GM12878 (cell line): Measurements from ENCODE around the gene VANGL2. TPM values are rescaled to one million over a fixed set of nuclear protein-coding genes. Genes with fewer than 3 reads are reported as not detected.
A peak's percentile ranks its signal among the peaks of the same experiment; 100 is the strongest.

Experiments
- ATF7 ChIP-seq: fragments of 450-650 bp; IDR thresholded peaks from 2 replicates; pipeline ENCODE4 v1.6.1; 2016; ENCODE audit warnings: low read depth, mild to moderate bottlenecking
- BHLHE40 ChIP-seq, 2 experiments: fragments of 450-650 bp in 1 of 2; IDR thresholded peaks; 2 replicates each; pipeline ENCODE4 v1.6.1; 2011 to 2017; ENCODE audit warnings: low read depth in 2 of 2, borderline replicate concordance in 1 of 2, improper control_type of control experiment in 1 of 2, low read length in 1 of 2, mild to moderate bottlenecking in 1 of 2
- CBFB ChIP-seq: IDR thresholded peaks from 2 replicates; pipeline ENCODE4 v1.6.1; 2016; ENCODE audit warnings: antibody characterized with exemption, low read depth
- CHD1 ChIP-seq: IDR thresholded peaks from 2 replicates; pipeline ENCODE4 v1.6.1; 2012; ENCODE audit warnings: low read depth, low read length, improper control_type of control experiment
- CHD4 ChIP-seq: fragments of 200-600 bp; sonication (generic); IDR thresholded peaks from 2 replicates; pipeline ENCODE4 v1.6.1; 2016; ENCODE audit warnings: mild to moderate bottlenecking
- CREB1 ChIP-seq: IDR thresholded peaks from 2 replicates; pipeline ENCODE4 v1.6.1; 2012; ENCODE audit warnings: low read depth, mild to moderate bottlenecking, inconsistent platforms
- EGR1 ChIP-seq, 2 experiments: IDR thresholded peaks; 1 replicate in 1 of 2; 2 replicates in 1 of 2; pipeline ENCODE4 v1.6.1; 2011 to 2012; ENCODE audit warnings: low read depth in 2 of 2, low read length in 2 of 2, borderline replicate concordance in 1 of 2, mild to moderate bottlenecking in 1 of 2, moderate library complexity in 1 of 2
- FOXK2 ChIP-seq: fragments of 450-650 bp; IDR thresholded peaks from 2 replicates; pipeline ENCODE4 v1.6.1; 2017; ENCODE audit warnings: mild to moderate bottlenecking, moderate library complexity
- HCFC1 ChIP-seq: fragments of 150-350 bp; IDR thresholded peaks from 2 replicates; pipeline ENCODE4 v1.6.1; 2014; ENCODE audit warnings: low read length
- IRF4 ChIP-seq: IDR thresholded peaks from 2 replicates; pipeline ENCODE4 v1.6.1; 2011; ENCODE audit warnings: low read depth, low read length
- NFYA ChIP-seq: IDR thresholded peaks from 2 replicates; pipeline ENCODE4 v1.6.1; 2011; ENCODE audit warnings: low read depth, mild to moderate bottlenecking, low read length, improper control_type of control experiment, borderline replicate concordance
- RCOR1 ChIP-seq: conservative IDR thresholded peaks from 2 replicates; pipeline ENCODE4 v1.6.1; 2012; ENCODE audit warnings: low read depth, low read length, improper control_type of control experiment
- RUNX3 ChIP-seq: IDR thresholded peaks from 2 replicates; pipeline ENCODE4 v1.6.1; 2012; ENCODE audit warnings: low read length, inconsistent platforms
- SMAD1 ChIP-seq: fragments of 450-650 bp; IDR thresholded peaks from 2 replicates; pipeline ENCODE4 v1.6.1; 2018; ENCODE audit warnings: mild to moderate bottlenecking, low read depth; ENCODE audit not compliant: partially characterized antibody
- SMC3 ChIP-seq: IDR thresholded peaks from 2 replicates; pipeline ENCODE4 v1.6.1; 2011; ENCODE audit warnings: low read length, improper control_type of control experiment, borderline replicate concordance
- SP1 ChIP-seq: IDR thresholded peaks from one replicate; pipeline ENCODE4 v1.6.1; 2011; ENCODE audit warnings: low read depth, low read length
- TCF7 ChIP-seq: IDR thresholded peaks from 2 replicates; pipeline ENCODE4 v1.6.1; 2014; ENCODE audit warnings: antibody characterized with exemption, borderline replicate concordance
- ZNF217 ChIP-seq: fragments of 450-650 bp; IDR thresholded peaks from 2 replicates; pipeline ENCODE4 v1.6.1; 2017; ENCODE audit warnings: antibody characterized with exemption, mild to moderate bottlenecking
- polyA plus RNA-seq, 11 experiments: library from polyadenylated mRNA; depleted of rRNA in 4 of 11; unstranded in 6 of 11; stranded (reverse) in 5 of 11; fragments of >200 nt; fragmentation: Nextera tagmentation in 4 of 11; fragmentation: Illumina TruSeq in 1 of 11; extraction: Ambion mirVana in 4 of 11; extraction: Trizol in 1 of 11; gene quantifications; 1 replicate in 1 of 11; 2 replicates in 10 of 11; pipeline versions ENCODE4 v1.2.1 to v1.2.3, GENCODE V29; 2011 to 2016; ENCODE audit warnings: inconsistent platforms in 2 of 11, missing spikeins in 2 of 11, low read depth in 1 of 11
- total RNA-seq, 4 experiments: library from RNA; depleted of rRNA in 3 of 4; stranded (reverse); fragments of >200 nt in 3 of 4; fragmentation: Illumina TruSeq in 1 of 4; extraction: Trizol in 1 of 4; gene quantifications; 2 replicates each; pipeline versions ENCODE4 v1.2.1 to v1.2.3, GENCODE V29; 2013 to 2021
- TF ChIP-seq, protein P1 (sequence below): IDR thresholded peaks from 2 replicates; pipeline ENCODE4 v1.6.1; 2011; ENCODE audit warnings: mild to moderate bottlenecking, low read depth, low read length, moderate library complexity; ENCODE audit not compliant: insufficient replicate concordance
- TF ChIP-seq, protein P2 (sequence below): IDR thresholded peaks from 2 replicates; pipeline ENCODE4 v1.6.1; 2011; ENCODE audit warnings: low read depth, mild to moderate bottlenecking, low read length, moderate library complexity, borderline replicate concordance; ENCODE audit errors: extremely low read depth
- TF ChIP-seq, protein P3 (sequence below): IDR thresholded peaks from 2 replicates; pipeline ENCODE4 v1.6.1; 2011; ENCODE audit warnings: borderline replicate concordance, low read depth, mild to moderate bottlenecking, moderate library complexity, mixed read lengths, low read length; ENCODE audit not compliant: insufficient read depth; ENCODE audit errors: extremely low read length
- TF ChIP-seq, protein P4 (sequence below): fragments of 450-650 bp; IDR thresholded peaks from 2 replicates; pipeline ENCODE4 v1.6.1; 2017; ENCODE audit warnings: mild to moderate bottlenecking, low read depth, inconsistent platforms; ENCODE audit not compliant: poor library complexity, severe bottlenecking
- TF ChIP-seq, protein P5 (sequence below), 3 experiments: IDR thresholded peaks in 2 of 3; conservative IDR thresholded peaks in 1 of 3; 2 replicates each; pipeline ENCODE4 v1.5.1; 2011; ENCODE audit warnings: low read depth in 3 of 3, low read length in 3 of 3, mild to moderate bottlenecking in 3 of 3, control low read depth in 2 of 3, moderate library complexity in 2 of 3, inconsistent platforms in 1 of 3, mixed read lengths in 1 of 3; ENCODE audit not compliant: control insufficient read depth in 2 of 3, insufficient read depth in 1 of 3; ENCODE audit errors: extremely low read depth in 1 of 3

Gene VANGL2
- total and polyA plus RNA-seq, 10 of the 15 experiments (the other 5 are each of a cell fraction or from before 2014, with no cell fraction given): 0.10 to 5.0 (median 0.27) TPM

DNA sequence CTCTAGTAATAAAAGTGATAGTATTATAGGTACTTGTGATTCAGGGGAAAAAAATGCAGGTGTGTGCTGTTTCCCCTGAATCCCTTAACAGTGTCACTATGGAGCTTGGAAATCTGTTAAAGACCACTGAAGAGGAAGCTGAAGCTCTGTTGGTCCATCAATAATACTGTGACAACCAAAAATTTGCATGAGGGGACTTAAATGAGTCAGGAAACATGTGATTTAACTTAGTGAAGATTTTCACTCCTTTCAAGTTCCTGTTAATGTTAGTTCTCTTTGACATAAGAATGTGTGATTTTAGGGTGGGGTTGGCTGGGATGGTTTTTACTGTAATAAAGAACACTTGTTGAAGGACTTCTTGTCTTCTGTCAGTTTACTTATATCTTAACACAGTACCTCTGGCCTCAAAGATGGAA, 32.0 kb downstream of the VANGL2 start (continued):
- TF ChIP-seq CREB1 (peak; percentile 43), SMAD1 (peak; percentile 72), HCFC1 (no peak), SP1 (no peak), RUNX3 (peak; percentile 89), TCF7 (peak; percentile 64; the same call in 1 of the 2 replicates), NFYA (no peak), RCOR1 (peak; percentile 86; the same call in 1 of the 2 replicates), ATF7 (peak; percentile 85), BHLHE40 (IDR thresholded peaks at IDR 0.05; ENCODE audit: borderline replicate concordance in 1 of 2, low read depth in 2 of 2, low read length in 1 of 2) (peak; percentile 85 to 90), ZNF217 (peak; percentile 30; the same call in 1 of the 2 replicates), IRF4 (peak; percentile 89), SMC3 (peak; percentile 24; the same call in 1 of the 2 replicates), CHD1 (no peak), FOXK2 (no peak), EGR1 (IDR thresholded peaks at IDR 0.05; ENCODE audit: borderline replicate concordance in 1 of 2, low read depth in 2 of 2, low read length in 2 of 2) (no peak), CHD4 (no peak), CBFB (peak; percentile 48; the same call in 1 of the 2 replicates)
- TF ChIP-seq, protein P1, sequence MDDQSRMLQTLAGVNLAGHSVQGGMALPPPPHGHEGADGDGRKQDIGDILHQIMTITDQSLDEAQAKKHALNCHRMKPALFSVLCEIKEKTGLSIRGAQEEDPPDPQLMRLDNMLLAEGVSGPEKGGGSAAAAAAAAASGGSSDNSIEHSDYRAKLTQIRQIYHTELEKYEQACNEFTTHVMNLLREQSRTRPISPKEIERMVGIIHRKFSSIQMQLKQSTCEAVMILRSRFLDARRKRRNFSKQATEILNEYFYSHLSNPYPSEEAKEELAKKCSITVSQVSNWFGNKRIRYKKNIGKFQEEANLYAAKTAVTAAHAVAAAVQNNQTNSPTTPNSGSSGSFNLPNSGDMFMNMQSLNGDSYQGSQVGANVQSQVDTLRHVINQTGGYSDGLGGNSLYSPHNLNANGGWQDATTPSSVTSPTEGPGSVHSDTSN: peak; percentile 83
- TF ChIP-seq, protein P2, sequence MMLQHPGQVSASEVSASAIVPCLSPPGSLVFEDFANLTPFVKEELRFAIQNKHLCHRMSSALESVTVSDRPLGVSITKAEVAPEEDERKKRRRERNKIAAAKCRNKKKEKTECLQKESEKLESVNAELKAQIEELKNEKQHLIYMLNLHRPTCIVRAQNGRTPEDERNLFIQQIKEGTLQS: no peak
- TF ChIP-seq, protein P3, sequence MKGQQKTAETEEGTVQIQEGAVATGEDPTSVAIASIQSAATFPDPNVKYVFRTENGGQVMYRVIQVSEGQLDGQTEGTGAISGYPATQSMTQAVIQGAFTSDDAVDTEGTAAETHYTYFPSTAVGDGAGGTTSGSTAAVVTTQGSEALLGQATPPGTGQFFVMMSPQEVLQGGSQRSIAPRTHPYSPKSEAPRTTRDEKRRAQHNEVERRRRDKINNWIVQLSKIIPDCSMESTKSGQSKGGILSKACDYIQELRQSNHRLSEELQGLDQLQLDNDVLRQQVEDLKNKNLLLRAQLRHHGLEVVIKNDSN: no peak
- TF ChIP-seq, protein P4, sequence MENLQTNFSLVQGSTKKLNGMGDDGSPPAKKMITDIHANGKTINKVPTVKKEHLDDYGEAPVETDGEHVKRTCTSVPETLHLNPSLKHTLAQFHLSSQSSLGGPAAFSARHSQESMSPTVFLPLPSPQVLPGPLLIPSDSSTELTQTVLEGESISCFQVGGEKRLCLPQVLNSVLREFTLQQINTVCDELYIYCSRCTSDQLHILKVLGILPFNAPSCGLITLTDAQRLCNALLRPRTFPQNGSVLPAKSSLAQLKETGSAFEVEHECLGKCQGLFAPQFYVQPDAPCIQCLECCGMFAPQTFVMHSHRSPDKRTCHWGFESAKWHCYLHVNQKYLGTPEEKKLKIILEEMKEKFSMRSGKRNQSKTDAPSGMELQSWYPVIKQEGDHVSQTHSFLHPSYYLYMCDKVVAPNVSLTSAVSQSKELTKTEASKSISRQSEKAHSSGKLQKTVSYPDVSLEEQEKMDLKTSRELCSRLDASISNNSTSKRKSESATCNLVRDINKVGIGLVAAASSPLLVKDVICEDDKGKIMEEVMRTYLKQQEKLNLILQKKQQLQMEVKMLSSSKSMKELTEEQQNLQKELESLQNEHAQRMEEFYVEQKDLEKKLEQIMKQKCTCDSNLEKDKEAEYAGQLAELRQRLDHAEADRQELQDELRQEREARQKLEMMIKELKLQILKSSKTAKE: peak; percentile 87
- TF ChIP-seq, protein P5, sequence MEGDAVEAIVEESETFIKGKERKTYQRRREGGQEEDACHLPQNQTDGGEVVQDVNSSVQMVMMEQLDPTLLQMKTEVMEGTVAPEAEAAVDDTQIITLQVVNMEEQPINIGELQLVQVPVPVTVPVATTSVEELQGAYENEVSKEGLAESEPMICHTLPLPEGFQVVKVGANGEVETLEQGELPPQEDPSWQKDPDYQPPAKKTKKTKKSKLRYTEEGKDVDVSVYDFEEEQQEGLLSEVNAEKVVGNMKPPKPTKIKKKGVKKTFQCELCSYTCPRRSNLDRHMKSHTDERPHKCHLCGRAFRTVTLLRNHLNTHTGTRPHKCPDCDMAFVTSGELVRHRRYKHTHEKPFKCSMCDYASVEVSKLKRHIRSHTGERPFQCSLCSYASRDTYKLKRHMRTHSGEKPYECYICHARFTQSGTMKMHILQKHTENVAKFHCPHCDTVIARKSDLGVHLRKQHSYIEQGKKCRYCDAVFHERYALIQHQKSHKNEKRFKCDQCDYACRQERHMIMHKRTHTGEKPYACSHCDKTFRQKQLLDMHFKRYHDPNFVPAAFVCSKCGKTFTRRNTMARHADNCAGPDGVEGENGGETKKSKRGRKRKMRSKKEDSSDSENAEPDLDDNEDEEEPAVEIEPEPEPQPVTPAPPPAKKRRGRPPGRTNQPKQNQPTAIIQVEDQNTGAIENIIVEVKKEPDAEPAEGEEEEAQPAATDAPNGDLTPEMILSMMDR (IDR thresholded peaks at IDR 0.05 in 2 of 3, conservative IDR thresholded peaks at IDR 0.05 in 1 of 3; ENCODE audit: control insufficient read depth in 2 of 3, extremely low read depth in 1 of 3, insufficient read depth in 1 of 3, low read depth in 3 of 3, low read length in 3 of 3): no peak
